Left lobe of liver (tissue), 2 donors: ENCODE measurements around the gene FEZ2. TPM values are rescaled to one million over a fixed set of nuclear protein-coding genes. Genes with fewer than 3 reads are reported as not detected.
"Not testable (repeated sequence)": the region's sequence is repeated elsewhere in the genome, so short reads cannot be mapped to it uniquely, and the experiment has no call there.

ENCODE experiments used
- ATAC-seq: fragments of 200-7000 bp; cut with Tn5 transposase; one replicate; pipeline ENCODE4 v1.9.1; 2020; ENCODE audit warnings: mild to moderate bottlenecking, moderate library complexity
- DNase-seq: peaks from one replicate; pipeline ENCODE4 v3.0.0-alpha.2; 2020; ENCODE audit warnings: low spot score
- total RNA-seq: library from RNA; stranded (reverse); gene quantifications from one replicate; pipeline ENCODE4 v1.2.1, GENCODE V29; 2021
- donor health status: DM: no; HTN: no; CAD: no; lungs with moderate emphysema.
- donor health status: DM: no; HTN: yes; CAD: no.

The FEZ2 gene
- 12.5 TPM for total RNA-seq

GRCh38 chr2:36597532-36598377, at the start of gene FEZ2:
TSS of gene FEZ2 (minus strand) at chr2:36598168. CDS start at chr2:36598142, 26 bp downstream.
- ATAC-seq (peak; percentile 97), DNase-seq (peak; percentile 76)

- no peak for DNase-seq
- no peak for ATAC-seq
These were observed 37.1 kb upstream of the FEZ2 start for GRCh38 chr2:36634981-36635597.

GRCh38 chr2:36633470-36634092, 35.6 kb upstream of the FEZ2 start:
- ATAC-seq (no peak), DNase-seq (no peak)

- no peak for ATAC-seq
- no peak for DNase-seq
These were observed 28.8 kb upstream of the FEZ2 start for GRCh38 chr2:36626756-36627155.

- DNase-seq, result no peak
- ATAC-seq, result no peak
These were observed 28.1 kb upstream of the FEZ2 start for GRCh38 chr2:36626071-36626470.

- ATAC-seq (no peak), DNase-seq (no peak)
These were observed 27.3 kb upstream of the FEZ2 start for GRCh38 chr2:36625304-36625703.

- no peak for DNase-seq
- ATAC-seq, result no peak
These were observed 22.4 kb upstream of the FEZ2 start for GRCh38 chr2:36620321-36620720.

- ATAC-seq (peak; percentile 79), DNase-seq (no peak)
These were observed 20.4 kb upstream of the FEZ2 start for GRCh38 chr2:36618381-36618780.

- ATAC-seq (no peak), DNase-seq (no peak)
These were observed 19.0 kb upstream of the FEZ2 start for GRCh38 chr2:36616947-36617346.

GRCh38 chr2:36615222-36615621, 17.3 kb upstream of the FEZ2 start:
- ATAC-seq (no peak), DNase-seq (no peak)

- no peak for ATAC-seq
These were observed 15.8 kb upstream of the FEZ2 start for GRCh38 chr2:36613801-36614200.

GRCh38 chr2:36611316-36611990, 13.5 kb upstream of the FEZ2 start:
- DNase-seq, result no peak
- no peak for ATAC-seq

More at GRCh38 chr2:36613801-36614200, 15.8 kb upstream of the FEZ2 start:
- no peak for DNase-seq

GRCh38 chr2:36609507-36609906, 11.5 kb upstream of the FEZ2 start:
- ATAC-seq (no peak), DNase-seq (no peak)

GRCh38 chr2:36607947-36608346, 10.0 kb upstream of the FEZ2 start:
- ATAC-seq (no peak), DNase-seq (no peak)

GRCh38 chr2:36606925-36607324, 9.0 kb upstream of the FEZ2 start:
- ATAC-seq (no peak), DNase-seq (no peak)

- DNase-seq (no peak), ATAC-seq (no peak)
These were observed 7.3 kb upstream of the FEZ2 start for GRCh38 chr2:36605273-36605672.

GRCh38 chr2:36603629-36604028, 5.7 kb upstream of the FEZ2 start:
- DNase-seq, ATAC-seq: not testable (repeated sequence)

- no peak for DNase-seq
- no peak for ATAC-seq
These were observed 901 bp downstream of the FEZ2 start for GRCh38 chr2:36597003-36597531.

GRCh38 chr2:36596397-36596796, 1.6 kb downstream of the FEZ2 start:
- DNase-seq, result no peak

GRCh38 chr2:36594849-36595248, 3.1 kb downstream of the FEZ2 start:
- DNase-seq (no peak), ATAC-seq (no peak)

More at GRCh38 chr2:36596397-36596796, 1.6 kb downstream of the FEZ2 start:
- ATAC-seq, result no peak

GRCh38 chr2:36589230-36589630, 8.7 kb downstream of the FEZ2 start:
- no peak for DNase-seq
- ATAC-seq, result peak; percentile 37
